OCI-LY1 (cell line): ENCODE results near the gene DAAM1.

Source experiments
- EZH2 ChIP-seq: fragments of 200-600 bp; sonication (generic), shearing (Covaris generic); IDR thresholded peaks from 2 replicates; pipeline ENCODE4 v1.8.0; 2017; ENCODE audit warnings: borderline replicate concordance, mixed run types, mild to moderate bottlenecking, antibody characterized with exemption, low read length, moderate library complexity, mixed read lengths
- TF ChIP-seq, protein P1 (sequence below): fragments of 200-600 bp; sonication (generic), shearing (Covaris generic); IDR thresholded peaks from 2 replicates; pipeline ENCODE4 v1.5.1; 2017; ENCODE audit warnings: mild to moderate bottlenecking, antibody characterized with exemption, low read length, moderate library complexity, mixed read lengths

DNA sequence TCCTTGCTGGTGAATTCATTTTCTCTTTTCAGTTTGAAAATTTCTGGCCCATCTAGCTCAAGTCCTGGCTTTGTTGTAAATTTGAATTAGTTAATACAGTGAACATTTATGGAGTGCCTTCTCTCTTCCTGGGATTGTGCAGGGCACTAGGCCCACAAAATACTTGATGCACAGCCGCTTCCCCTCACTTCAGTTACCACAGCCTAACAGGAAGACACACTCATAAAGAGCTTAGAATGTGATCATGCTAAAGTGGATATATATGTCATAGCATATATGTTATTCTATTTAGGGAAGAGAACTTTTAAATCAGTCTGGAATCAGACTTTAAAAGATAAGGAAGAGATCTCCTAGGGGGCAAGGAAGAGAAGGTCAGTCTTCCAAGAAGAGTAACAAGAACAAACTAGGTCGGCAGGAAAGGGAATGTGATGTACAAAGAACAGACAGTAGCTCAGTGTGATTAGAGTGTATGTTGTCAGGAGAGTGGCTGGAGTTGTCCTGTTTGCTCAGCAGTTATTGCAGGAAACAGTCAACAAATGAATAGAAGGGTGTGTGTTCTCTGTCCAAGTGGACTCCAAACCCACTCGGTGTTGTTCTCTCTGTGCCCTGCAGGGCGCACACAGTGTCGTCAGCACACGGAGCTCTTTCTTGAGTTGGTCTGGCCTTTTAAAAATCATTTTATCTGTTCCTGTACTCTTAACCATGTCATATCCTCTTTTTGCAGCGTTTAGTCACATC, 74.4 kb downstream of the DAAM1 start:
- TF ChIP-seq, protein P1, sequence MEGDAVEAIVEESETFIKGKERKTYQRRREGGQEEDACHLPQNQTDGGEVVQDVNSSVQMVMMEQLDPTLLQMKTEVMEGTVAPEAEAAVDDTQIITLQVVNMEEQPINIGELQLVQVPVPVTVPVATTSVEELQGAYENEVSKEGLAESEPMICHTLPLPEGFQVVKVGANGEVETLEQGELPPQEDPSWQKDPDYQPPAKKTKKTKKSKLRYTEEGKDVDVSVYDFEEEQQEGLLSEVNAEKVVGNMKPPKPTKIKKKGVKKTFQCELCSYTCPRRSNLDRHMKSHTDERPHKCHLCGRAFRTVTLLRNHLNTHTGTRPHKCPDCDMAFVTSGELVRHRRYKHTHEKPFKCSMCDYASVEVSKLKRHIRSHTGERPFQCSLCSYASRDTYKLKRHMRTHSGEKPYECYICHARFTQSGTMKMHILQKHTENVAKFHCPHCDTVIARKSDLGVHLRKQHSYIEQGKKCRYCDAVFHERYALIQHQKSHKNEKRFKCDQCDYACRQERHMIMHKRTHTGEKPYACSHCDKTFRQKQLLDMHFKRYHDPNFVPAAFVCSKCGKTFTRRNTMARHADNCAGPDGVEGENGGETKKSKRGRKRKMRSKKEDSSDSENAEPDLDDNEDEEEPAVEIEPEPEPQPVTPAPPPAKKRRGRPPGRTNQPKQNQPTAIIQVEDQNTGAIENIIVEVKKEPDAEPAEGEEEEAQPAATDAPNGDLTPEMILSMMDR: no peak
- TF ChIP-seq EZH2: no peak
